Measurements from ENCODE around the gene ELL3.
"Not testable (repeated sequence)": the region's sequence is repeated elsewhere in the genome, so short reads cannot be mapped to it uniquely, and the experiment has no call there.

ELL3 gene

DNA sequence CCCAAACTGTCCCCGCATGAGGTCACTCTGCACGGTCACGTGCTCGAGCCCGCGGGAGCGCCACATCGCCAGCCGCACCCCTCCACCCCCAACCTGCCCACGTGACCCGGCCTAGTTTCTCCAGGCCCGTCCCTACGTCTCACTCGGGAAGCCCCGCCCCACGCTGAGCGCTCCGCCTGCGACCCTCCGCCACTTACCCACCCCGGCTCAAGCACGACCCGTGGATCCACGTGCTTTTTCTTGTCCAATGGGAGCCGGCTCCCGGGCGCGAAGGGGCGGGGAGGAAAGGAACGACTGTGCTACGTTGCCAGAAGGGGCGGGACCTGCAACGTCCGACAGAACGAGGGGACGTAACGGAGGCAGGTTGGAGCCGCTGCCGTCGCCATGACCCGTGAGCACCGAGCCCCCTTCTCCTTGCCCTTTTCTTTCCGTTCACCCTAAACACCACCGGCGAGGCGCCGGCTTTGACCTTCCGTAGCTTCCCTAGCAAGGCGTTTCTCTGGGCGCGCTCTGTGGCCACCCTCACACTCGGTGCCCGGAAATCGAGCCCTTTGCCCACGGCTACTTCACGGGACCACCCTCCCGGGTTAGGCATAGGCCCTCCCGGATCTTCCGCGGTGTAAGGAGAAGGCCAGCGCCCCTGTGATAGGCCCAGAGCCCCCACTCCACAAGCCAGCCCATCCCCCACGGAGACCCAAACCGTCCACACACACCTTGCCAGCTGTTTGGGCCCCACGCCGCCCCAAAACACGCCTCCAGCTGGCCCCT is 15.4 kb upstream of the ELL3 start, which contains the start of gene SERF2:
Gene SERF2 (plus strand): TSS at position 328 of the 768 bp plus-strand sequence. CDS start 57 bp downstream, at position 385.
- DNase-seq = peak; percentile 99

DNA sequence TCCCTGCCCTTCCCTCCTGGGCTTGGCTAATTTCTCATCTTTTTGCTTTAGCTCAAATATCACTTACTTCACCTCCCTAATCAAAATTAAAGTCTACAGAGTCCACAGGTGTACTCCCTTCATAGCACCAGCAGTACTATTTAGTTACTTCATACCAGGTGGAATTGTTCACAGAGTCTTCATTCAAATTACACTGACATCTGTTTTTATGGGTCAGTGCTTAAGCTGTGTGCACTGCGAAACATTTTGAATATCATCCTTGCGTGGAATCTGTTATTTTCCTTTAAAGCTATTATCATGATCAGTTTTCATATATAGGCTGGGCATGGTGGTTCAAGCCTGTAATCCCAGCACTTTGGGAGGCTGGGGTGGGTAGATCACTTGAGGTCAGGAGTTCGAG is 12.6 kb upstream of the ELL3 start:
- no peak for DNase-seq

DNA sequence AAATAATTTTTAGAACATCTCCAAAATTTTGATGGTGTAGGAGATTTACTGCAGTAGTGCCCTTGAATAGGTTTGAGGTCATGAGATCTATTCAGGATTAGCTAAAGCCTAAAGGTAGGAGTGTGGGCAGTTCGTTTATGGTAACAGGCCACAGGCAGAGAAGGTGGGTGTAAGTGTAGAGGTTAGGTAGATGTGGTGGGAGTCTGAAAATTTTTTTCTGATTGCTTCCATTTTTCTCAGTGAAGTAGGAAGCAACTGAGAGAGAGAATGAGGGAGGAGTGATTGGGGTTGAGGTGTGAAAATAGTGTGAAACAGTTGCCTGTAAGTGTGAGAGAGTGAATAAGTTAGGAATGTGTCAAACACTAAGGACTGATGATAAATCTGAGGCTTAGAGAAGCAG is 2.2 kb upstream of the ELL3 start:
- no peak for DNase-seq

DNA sequence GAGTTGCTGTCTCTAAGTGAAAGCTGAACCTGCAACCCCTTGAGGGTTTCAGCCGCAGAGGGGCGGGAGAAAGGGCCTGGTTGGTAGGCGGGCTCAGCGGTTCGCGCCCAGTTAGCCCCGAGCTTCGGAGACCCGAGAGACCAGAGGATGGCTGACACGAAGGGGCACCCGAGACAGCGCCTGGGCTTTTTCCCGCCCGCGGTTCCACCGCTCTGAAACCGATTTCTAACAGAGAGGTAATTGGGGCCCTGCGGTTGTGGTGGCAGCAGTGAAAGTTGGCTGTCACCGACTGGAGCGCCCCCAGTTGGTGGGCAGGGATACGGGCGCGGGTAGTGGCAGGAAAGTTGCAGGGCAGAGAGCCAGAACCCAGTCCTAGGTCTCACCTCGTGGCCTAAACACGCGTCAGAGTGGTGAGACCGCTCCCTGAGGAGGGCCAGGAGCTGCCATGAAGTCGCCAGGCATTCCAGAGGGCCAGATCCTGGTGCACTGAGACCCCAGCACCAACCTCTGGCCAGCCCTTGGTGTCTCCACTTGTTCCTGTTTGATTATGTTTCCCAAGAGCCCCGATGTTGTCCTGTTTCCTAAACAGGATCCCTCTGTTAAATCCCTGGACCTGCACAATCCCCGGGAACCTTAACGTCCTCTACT is 625 bp upstream of the ELL3 start:
- peak; percentile 84 for DNase-seq

DNA sequence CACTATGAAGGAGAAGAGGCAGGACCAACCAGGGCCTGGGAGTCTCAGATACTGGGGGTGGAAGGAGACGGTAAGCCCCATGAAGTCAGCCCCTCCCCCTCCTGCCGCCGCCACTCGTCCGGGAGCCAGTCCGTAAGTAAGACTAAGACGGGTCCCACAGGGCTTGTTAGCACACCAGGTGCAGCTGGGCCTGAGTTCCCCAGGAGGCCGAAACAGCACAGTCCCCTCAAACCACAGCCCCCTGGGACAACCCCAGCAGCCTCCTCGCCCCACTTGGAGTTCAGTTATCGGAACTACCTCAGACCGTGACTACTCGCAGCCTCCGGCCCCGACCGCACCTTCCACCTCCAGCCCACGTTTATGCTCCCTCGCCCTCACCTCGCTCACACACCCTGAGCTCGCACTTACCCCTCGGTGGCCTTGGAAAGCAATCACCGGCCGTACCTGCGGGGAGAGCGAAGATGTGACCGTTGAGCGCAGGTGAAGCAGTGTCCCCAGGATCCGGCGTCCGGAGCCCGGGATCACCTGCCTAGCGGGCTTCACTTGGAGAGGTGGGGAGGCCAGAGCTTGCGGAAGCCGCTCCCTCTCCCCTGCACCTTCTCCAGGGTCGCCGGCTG is 557 bp downstream of the ELL3 start:
- peak; percentile 6 for DNase-seq

GRCh38 chr15:43775411-43775965 is 1.3 kb downstream of the ELL3 start:
- no peak for DNase-seq

DNA sequence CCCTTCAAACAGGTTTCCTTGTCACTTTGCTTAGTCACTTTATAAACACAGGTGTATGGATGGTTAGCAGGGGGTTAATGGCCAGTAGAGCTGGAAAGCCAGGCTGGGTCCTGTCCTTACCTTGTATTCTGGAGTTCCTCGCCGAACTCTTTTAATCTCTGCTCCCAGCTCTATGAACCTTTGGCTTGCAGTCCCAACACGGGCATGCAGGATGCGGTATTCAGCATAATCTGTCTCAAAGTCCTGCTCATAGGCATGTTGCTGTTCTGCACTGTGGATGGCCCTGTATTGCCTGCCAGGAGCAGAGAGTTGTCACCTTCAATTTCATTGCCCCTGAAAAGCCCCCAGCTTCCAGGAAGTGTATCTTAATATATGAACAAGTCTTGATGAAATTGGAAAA is 2.7 kb downstream of the ELL3 start:
- no peak for DNase-seq

DNA sequence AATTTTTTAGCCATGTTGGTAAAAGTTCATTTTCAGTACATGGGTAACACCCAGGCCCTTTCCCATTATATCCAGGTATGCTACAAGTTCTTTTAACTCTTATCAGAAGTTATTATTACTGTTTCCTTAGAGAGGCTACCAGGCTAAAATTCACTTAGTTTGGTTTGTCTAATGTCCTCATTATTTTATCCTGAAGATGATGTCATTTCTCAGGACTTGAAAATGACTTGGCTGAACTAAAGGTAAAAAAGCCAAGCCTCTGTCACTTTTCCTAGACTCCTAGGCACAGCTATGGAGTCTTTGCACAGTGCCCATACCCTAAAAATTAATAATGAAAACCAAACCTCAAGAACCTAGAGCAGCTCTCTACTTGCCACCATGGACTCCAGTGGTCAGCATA is 4.1 kb downstream of the ELL3 start:
- no peak for DNase-seq

DNA sequence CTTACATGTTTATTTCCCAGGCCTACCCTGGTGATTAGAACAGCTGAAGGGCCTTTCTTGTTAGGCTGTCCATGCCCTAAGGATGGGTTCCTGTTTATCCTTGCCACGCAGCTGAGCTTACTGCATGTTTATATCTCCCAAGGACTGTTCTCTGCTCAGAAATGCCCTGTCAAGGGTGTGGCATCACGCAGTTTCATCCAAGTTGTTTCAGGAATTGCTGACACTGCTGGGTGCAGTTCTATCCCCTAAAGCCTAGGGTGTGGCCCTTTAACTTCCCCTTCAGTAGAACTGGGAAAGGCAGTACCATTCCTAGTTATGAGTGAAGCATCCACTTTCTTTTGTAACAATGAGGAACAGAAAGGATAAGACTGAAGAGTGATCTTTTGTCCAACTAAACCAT is 5.0 kb downstream of the ELL3 start:
- no peak for DNase-seq

- DNase-seq = peak; percentile 41
Measured at GRCh38 chr15:43769584-43770228, 7.1 kb downstream of the ELL3 start.

DNA sequence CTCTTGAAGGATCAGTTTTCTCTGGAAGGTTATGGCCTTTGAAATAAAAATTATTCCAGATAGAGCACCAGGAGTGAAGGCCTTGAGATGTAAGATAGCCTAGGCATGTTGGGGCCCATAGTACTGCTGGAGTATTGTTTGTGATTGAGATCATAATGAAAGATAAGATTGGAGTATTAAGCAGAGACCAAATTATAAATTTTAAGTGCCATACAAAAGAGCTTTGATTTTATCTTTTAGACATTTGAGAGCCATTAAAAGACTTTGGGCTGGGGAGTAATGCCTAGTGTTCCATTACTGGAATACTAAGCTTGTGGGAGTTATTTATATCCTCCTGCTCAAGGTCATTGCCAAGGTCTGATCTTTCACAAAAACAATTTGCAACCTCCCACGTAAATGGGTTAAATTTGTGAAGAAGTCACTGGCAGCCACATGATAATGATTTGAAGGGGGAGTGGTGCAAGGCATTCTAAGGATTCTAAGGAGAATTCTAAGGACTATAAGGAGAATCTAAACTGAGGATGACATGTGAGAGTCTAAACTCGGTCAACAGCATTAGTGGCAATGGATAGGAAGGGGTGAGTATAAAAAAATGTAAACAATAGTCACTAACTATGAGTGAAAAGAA is 12.8 kb downstream of the ELL3 start:
- no peak for DNase-seq

DNA sequence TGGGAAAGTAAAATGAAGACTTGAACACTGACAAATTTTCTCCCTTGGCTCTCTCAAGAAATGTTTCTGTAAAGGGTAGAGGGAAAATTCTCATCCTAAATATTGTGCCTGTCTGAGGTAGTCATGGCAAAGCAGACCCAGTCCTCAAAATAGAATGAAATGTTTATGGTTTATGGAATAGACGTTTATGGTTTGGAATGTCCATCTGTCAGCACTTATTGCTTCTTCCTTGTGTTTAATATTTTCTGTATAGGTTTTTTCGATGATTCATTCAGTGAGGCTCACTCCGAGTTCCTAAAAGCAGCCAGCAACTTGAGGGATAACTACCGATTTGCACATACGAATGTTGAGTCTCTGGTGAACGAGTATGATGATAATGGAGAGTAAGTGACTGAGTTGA is 13.9 kb downstream of the ELL3 start:
- no peak for DNase-seq

- no peak for DNase-seq
Measured at GRCh38 chr15:43751885-43752284, 24.9 kb downstream of the ELL3 start.

- peak; percentile 55 for DNase-seq
Measured at GRCh38 chr15:43749690-43750345, 26.9 kb downstream of the ELL3 start.

DNA sequence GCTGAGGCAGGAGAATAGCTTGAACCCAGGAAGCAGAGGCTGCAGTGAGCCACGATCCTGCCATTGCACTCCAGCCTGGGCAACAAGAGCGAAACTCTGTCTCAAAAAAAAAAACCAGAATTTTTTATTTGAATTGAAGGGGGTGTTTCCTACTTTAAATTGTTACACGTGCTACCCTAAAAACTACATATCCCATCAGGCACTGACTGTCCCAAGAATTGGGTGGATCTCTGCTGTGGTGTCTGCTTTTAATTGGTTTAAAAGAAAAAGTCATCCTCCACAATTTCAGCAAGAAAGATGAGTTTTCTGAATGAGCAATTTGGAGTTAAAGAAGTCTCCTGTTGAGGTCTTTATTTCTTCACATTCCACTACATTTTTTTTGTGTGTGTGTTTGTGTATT is 28.4 kb downstream of the ELL3 start:
- DNase-seq = no peak

DNA sequence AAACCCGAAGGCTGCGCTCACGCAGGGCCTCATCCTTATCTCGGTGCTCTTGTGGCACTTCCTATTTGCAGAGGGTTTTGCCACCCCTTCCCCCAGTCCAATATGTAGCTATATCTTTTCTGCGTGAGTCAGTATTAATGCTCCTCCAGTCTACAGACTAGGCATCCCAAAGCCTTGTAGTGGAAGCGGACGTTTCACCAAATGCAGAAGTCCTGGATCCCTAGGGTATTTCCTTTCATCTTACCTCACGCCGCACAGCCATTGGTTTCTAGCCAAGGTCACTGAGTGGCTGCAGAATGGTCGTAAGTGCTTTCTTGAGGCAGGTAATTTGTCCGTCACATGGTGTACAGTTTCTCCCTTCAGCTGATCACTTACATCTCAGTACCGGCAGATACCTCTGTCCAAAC is 29.9 kb downstream of the ELL3 start:
- DNase-seq = peak; percentile 48

GRCh38 chr15:43746245-43746902 is 30.4 kb downstream of the ELL3 start, which contains the start of gene PDIA3:
PDIA3 (plus strand) TSS chr15:43746438; CDS start chr15:43746540, 102 bp downstream.
- peak; percentile 75 for DNase-seq

DNA sequence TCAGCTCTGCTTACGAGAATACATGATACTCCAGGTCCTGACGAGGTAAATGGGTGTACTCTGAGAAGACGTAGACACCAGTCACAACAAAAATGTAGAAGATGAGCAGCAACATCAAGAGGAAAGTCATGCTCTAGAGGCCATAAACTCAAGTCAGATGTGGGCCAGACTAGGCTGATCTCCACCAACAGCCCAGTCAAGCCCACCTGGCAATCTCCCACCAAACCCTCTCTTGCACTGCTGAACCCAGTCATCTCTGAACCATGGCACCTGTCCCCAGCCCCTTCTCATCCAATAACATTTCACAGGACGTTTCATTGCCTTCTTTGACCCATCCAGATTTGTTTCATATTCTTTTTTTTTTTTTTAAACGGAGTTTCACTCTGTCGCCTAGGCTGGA is 41.4 kb downstream of the ELL3 start:
- no peak for DNase-seq

DNA sequence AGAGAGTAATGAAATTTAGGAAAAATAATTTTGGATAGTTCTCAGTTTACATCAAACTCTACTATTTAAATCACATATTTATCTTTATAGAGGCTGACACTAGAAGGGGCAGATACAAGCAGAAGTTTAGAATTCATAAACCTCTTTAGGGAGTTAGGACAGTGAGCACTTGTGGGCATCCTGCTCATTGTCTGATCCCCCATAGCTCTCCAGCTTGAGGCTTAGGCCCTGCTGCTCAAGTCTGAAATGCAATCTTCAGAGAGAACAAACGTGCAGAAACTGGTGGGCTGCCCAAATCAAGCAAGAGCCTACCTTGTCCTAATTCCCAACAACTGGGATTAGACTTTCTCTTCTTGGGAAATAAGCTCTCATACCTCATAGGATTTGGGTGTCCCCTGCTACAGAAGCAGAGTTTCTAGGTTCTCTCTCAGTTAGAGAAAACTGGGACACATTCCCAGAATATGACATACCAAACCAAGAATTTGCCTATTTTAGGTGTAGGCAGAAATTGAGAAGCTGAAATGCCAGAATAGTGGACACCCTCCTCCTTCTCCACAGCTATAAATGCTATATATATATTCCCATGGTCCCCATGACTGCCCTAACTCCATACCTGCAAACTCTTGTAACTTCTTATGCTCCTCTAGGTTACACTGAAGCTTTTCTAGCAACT is 48.6 kb downstream of the ELL3 start:
- DNase-seq = not testable (repeated sequence)

DNA sequence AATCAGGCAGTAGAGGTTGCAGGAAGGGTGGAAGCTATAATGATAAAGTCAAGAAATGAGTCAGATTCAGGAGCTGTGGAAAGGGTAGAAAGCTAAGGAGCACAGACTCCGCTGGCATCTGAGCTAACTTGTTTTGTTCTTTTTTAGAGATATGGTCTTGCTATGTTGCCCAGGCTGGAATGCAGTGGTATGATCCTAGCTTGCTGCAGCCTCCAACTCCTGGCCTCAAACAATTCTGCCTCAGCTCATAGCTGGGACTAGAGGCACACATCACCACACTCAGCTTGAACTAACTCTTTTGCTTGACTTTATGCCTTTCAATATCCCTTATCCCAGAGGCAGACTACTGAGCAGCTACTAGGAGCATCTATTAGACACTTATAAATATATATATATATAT is 50.5 kb downstream of the ELL3 start:
- not testable (repeated sequence) for DNase-seq

DNA sequence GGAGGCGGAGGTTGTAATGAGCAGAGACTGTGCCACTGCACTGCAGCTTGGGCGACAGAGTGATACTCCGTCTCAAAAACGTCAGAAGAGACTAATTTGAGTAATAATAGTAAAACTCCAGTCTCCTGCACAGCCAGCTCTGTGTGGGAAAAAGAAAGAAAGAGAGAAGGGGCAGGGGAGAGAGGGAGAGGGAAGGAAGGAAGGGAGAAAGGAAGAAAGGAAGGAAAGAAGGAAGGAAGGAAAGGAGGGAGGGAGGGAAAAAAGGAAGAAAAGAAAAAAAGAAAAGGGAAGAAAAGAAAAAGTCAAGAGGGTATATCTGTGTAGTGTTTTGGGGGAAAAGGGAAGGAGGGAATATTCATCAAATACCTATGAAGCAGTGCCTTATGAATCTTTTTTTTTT is 53.6 kb downstream of the ELL3 start:
- no peak for DNase-seq
